ENCODE measurements around the gene CYP1A2.
A peak's percentile ranks its signal among the peaks of the same experiment; 100 is the strongest.

CYP1A2 gene

DNA sequence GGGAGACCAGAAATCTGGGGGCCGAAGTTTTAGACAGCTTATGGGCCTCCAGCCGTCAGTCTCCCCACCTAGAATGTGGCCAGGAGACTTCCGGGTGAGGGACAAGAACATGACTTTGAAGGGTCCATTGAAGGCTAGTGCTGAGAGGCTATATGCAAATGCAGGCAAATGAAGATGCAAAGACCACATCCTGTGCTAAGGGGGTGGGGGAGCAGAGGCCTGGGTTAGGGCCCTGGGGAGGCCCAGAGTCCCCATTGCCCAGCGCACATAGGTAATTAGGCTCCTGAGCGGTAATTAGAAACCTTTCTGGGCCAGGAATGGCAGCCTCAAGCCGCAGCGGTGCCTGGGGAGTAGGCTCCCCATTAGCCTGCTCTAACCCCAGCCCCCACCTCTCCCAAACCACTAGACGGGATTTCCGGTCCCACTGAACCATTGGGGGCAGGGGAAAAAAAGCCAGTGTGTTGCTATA, 40.1 kb downstream of the CYP1A2 start:
- no peak for DNase-seq (ENCODE audit: low read depth in 1 of 2, low spot score in 1 of 2)

DNA sequence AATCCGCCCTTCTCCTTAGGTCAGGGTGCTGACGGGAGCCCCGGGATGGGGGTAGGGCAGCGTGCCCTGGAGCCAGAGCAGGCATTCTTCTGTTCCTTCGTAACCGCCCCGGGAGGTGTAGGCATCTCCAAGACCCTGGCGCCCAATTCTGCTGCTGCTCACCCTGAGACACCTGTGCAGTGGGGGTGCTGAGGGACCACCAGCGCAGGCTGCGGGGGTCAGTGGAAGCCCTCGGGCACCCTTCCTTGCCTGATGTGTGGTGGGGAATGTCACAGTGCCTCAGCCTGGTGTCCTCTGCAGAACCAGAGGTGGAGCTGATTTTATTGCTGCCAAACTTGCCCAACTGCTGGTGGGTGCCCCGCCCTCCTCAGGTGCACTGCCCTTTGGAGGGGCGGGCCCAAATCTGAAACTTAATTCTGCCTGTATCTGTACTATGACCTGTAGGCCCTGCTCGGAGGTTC, 40.6 kb downstream of the CYP1A2 start:
- DNase-seq (ENCODE audit: low read depth in 1 of 2, low spot score in 1 of 2), result no peak

DNA sequence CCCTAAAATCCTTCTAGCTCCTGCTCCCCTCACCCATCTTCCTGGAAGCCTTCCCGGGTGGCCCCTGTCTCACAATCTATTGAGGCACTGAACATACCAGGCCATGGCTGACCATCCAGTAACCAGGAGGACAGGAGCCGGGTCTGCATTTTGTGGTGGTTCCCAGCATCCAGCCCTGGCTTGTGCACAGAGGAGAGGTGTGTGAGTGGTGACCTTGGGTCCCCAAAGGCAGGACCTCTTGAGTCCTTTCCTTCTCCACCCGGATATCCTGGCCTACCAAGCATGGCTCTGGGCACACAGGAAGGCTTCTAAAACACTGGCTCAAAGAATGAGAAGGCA, 41.1 kb downstream of the CYP1A2 start:
- DNase-seq (ENCODE audit: low read depth in 1 of 2, low spot score in 1 of 2), result no peak

DNA sequence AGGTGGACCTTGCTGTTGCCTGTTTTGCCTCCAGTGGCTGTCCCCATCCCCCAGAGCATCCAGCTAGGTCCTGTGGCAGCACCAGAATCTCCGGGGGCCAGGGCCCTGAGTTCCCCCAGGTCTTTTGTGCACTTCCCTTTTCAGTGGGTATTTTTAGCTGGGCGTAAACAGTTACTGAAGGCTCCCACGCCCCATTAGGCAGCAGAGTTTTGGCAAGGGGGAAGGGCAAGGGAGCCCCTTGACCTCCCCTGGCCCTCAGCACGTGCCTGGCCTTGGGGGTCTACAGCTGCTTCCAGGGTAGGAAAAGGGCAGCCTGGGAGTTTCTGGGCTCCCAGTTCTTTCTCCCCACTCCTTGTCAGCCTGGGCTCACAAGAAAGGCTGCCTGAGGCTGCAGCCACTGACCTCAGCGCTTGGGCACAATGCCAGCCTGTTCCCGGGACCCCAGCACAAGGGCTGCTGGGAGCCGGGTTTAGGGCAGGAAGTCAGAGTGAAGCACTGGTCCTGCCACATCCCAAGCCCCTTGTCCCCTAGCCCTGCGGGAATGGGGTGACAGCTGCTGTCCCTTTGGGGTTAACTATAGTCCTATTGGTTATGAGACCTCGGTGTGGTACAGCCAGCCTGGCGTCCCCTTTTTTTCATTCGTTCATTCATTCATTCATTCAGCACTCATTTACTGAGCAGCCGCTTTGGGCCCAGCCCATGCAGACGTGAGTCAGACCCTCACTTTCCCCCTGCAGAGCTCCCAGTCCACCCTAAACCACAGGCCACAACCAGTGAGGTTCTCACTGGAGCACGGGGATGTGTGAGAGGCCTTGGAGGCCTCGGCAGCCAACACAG, 41.7 kb downstream of the CYP1A2 start:
- no peak for DNase-seq (ENCODE audit: low read depth in 1 of 2, low spot score in 1 of 2)

DNA sequence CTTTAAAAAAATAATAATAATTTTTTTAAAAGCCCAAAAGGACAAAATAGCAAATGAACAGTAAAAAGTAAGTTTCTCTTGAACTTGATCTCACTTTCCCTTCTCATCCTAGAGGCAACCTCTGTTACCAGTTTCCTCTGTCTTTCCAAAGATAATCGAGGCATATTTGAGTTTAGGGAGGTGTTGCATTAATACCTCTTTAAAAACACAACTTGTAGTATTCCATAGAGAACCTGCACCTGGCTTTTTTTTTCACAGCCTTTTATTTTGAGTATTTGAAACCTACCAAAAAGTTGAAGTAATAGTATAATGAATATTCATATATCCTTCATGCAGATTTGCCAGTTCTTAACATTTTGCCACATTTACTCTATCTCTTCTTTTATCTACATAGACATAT, 42.4 kb downstream of the CYP1A2 start:
- DNase-seq (ENCODE audit: low read depth in 1 of 2, low spot score in 1 of 2), result no peak

DNA sequence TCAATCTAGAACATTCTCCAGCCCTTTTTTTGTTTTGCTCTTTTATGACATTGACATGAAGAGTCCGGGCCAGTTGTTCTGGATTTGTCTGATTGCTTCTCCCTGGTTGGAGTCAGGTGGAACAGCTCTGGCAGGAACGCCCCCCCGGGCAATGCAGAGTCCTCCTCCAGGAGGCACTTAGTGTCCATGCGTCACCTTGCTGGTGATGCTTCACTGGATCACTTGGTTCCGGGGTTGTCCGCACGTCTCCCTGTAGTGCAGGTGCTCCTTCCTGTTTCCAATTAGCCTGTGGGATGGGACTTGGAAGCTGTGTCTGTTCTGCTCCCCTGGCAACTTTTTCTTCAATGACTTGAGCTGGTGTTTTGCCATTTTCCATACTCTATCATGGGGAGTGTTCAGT, 43.0 kb downstream of the CYP1A2 start:
- DNase-seq (ENCODE audit: low read depth in 1 of 2, low spot score in 1 of 2), result no peak

DNA sequence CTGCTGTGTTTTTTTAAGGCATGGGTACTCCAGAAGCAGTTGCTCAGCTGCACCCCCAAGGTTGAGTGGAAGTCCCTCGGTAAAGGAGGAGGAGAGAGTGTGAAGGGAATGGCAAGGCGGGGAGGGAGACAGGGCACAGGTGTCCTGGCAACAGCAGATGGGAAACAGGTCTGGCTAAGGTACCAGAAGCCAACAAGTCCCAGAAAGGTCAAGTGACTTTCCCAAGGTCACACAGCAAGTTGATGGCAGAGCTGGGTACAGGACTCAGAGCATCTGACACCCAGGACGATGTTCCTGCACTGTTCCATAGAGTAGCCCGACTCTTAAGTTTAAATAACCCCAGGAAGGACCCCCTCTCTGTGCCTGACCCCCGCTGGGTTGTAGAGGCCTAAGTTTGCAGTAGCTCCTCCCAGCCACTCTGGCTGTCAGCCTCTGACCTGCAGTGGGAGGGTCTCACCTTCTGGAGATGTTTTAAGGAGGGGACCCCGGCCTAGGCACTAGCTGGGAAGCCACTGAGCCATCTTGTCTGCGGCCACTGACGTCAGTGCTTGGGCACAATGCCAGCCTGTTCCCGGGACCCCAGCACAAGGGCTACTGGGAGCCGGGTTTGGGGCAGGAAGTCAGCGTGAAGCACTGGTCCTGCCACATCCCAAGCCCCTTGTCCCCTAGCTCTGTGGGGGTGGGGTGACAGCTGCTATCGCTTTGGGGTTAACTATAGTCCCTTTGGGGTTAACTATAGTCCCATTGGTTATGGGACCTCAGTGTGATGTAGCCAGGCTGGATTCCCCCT, 43.8 kb downstream of the CYP1A2 start:
- DNase-seq (ENCODE audit: low read depth in 1 of 2, low spot score in 1 of 2), result no peak

DNA sequence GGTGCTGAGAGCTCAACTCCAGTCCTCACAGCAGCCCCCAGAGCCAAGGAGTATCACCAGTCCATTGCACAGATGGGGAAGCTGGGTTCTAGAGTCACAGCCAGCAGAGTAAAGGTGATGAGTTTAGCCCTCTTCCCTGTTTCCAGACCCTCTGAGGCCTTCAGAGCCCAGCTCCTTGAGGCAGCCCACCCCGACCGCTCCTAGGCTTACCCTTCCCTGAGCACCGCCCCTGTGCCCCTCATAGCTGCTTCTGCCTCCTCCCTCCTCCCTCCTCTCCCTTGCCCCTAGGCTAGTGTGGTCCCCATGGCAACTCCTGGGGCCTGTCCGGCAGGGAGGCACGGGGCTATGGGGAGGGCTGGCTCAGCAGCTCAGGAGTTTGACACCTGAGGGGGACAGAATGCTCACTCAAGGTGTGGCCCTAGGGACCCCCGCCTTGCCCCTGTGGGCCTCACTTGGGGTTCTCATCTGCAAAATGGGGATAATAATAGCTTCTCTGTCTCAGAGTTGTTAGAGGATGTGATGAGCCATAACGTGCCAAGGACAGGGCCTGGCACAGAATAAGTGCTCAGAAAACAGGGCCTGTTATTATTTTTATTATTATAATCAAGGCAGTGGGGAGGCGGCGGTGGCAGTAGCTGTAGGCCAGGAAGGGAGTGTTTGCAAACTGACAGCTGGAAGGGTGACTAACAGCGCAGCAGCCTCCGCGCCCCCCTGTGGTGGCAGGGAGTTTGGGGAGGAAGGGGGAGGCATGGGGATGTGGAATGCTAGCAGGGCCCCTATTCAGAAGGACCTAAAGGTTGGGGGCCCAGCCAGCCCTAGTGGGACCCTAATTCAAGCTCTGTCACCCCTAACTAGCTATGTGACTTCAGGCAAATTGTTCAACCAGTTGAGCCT, 44.7 kb downstream of the CYP1A2 start:
- peak; percentile 57 to 65 for DNase-seq (ENCODE audit: low read depth in 1 of 2, low spot score in 1 of 2)

DNA sequence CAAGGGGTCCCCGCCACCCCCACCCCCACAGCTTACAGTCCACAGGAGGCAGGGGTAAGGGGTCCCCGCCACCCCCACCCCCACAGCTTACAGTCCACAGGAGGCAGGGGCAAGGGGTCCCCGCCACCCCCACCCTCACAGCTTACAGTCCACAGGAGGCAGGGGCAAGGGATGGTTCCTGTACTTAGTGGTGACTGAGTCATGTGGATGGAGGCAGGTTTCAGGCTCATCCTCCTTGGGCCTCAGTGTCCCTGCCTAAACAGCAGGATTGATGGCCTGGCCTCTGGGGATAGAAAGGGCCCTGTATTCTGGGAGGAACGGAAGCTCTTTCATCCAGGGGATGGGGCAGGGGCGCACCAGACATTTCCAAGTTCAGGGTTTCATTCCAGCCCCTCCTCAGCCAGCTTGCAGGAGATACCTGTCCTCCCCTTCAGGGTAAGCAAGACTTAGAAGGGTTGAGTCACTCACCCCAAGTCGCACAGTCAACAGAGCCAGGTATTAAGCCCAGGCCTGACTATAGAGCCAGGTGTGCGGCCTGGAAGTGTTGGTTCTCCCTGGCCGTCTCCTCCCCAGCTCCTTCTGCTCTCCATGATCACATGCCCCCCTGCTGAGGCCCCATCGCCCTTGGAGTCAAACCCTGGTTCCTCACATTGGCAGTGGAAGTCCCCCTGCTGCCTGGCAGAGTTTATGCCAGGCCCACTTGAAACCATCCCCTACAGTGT, 45.8 kb downstream of the CYP1A2 start:
- no peak for DNase-seq (ENCODE audit: low read depth in 1 of 2, low spot score in 1 of 2)

DNA sequence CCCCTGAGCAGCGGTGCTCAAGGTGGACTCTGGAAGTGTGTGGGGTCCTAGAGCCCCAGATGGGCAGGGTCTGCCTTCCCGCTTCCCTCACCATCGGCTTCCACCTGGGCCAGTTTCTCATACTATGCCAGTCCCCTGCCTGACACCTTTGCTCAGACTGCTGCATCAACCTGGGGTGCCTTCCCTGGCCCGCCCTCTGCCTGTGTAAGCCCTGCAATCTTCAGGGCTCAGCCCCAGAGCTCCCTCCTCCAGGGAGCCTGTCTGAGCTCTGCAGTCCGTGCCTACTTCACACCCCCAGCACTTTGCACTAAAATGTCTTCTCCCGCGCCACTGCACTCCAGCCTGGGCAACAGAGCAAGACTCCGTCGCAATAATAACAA, 46.3 kb downstream of the CYP1A2 start:
- DNase-seq (ENCODE audit: low read depth in 1 of 2, low spot score in 1 of 2), result no peak

DNA sequence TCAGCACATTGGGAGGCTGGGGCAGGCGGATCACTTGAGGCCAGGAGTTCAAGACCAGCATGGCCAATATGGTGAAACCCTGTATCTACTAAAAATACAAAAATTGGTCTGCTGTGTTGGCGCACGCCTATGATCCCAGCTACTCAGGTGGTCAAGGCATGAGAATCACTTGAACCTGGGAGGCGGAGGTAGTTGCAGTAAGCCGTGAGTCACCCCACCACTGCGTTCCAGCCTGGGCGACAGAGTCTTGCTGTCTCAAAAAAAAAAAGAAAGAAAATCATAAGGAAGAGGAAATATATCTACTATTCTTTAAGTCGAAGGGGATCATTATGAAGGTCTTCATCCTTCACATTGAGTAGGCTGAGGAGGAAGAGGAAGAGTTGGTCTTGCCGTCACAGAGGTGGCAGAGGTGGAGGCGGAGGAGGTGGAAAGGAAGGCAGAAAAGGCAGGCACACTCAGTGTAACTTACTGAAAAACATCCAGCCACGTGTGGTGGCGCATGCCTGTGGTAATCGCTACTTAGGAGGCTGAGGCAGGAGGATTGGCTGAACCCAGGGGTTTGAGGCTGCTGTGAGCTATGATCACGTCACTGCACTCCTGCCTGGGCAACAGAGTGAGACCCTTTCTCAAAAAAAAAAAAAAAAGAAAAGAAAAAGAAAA, 47.5 kb downstream of the CYP1A2 start:
- no peak for DNase-seq (ENCODE audit: low read depth in 1 of 2, low spot score in 1 of 2)

DNA sequence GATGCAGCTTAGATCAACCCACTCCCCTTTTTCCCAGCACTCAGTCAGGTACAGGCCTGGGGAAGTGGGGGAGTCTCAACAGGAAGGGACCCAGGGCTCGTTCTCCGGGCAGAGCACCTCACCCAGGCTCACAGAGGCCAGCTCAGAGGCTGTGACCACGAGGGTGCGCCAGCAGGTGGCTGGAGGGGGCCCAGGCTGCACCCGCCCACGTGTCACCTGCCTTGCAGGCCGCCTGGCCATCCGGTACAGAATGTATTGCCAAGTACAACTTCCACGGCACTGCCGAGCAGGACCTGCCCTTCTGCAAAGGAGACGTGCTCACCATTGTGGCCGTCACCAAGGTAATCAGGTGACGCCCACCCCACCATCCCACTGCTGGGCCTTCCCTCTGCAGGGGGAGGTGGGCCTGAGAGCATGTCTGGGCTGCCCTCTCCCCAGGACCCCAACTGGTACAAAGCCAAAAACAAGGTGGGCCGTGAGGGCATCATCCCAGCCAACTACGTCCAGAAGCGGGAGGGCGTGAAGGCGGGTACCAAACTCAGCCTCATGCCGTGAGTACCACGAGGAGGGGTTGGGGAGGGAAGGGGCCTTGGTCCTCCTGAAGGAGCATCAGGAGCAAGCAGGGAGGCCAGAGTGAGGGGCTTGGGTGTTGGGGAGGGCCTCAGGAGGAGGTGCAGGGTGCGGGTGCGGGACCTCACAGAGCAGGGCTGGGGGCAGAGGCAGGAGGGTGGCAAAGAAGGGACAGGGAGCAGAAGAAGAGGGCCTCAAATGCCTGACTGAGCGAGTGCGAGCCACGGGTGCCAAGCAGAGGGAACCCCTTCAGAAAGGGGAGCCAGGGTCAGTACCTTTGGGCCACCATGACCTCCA, 50.0 kb downstream of the CYP1A2 start:
- DNase-seq (ENCODE audit: low read depth in 1 of 2, low spot score in 1 of 2), result no peak

DNA sequence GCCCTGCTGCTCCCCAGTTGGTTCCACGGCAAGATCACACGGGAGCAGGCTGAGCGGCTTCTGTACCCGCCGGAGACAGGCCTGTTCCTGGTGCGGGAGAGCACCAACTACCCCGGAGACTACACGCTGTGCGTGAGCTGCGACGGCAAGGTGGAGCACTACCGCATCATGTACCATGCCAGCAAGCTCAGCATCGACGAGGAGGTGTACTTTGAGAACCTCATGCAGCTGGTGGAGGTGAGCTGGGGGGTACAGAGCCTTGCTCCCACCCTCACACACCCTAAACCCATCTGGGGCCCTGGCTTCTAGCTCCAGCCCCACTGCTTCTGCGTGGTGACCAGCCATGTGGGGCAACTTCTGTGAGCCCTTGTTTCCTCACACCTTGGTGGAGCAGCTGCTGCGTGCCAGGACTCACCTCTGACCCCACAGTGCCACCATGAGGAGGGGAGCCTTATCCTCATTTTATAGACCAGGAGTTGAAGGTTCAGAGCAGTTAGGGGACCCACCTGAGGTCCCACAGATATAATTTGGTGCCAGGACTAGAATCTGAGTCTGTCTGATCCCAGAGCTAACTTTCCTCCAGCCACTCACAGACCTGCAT, 50.7 kb downstream of the CYP1A2 start:
- no peak for DNase-seq (ENCODE audit: low read depth in 1 of 2, low spot score in 1 of 2)

DNA sequence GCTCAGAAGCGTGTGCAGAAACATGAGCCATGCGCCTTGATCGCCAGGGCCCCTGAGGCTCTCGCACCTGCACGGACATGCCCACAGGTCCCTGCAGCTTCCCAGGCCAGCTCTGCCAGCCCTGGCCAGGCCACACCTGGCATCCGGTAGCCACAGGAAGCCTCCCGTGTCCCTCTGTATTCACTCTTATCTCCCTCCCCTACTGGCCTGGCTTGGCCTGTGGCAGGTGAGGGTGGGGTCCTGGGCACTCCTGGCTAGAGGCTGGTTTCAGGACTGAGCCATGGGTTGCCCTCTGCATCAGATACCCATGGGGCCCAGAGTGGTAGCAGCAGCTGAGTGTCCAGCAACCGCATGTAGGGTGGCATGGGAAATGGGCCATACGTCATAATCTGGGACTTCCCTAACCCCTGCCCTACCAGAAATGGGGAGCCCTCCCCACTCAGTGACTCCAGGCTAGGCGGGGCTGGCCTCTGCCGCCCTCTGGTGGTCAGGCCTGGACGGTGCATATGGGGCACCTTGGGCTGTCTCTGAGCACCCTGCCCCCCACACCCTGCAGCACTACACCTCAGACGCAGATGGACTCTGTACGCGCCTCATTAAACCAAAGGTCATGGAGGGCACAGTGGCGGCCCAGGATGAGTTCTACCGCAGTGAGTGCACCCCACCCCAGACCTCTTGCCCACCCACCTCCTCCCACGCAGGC, 51.4 kb downstream of the CYP1A2 start:
- DNase-seq (ENCODE audit: low read depth in 1 of 2, low spot score in 1 of 2), result peak; percentile 73 to 79

DNA sequence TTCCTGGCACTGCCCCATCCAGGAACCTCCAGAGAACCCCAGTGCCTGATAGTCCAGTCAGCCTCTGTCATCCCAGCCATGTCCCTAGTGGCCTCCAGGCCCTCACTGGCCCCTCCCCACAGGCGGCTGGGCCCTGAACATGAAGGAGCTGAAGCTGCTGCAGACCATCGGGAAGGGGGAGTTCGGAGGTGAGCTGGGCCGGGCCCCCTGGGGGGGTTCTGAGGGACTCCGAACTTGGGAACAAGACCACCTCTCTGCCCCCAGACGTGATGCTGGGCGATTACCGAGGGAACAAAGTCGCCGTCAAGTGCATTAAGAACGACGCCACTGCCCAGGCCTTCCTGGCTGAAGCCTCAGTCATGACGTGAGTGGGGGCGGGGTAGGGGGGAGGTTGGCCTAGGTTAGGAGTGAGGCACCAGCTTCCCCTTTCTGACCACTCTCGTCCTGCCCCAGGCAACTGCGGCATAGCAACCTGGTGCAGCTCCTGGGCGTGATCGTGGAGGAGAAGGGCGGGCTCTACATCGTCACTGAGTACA, 52.0 kb downstream of the CYP1A2 start:
- DNase-seq (ENCODE audit: low read depth in 1 of 2, low spot score in 1 of 2), result no peak

DNA sequence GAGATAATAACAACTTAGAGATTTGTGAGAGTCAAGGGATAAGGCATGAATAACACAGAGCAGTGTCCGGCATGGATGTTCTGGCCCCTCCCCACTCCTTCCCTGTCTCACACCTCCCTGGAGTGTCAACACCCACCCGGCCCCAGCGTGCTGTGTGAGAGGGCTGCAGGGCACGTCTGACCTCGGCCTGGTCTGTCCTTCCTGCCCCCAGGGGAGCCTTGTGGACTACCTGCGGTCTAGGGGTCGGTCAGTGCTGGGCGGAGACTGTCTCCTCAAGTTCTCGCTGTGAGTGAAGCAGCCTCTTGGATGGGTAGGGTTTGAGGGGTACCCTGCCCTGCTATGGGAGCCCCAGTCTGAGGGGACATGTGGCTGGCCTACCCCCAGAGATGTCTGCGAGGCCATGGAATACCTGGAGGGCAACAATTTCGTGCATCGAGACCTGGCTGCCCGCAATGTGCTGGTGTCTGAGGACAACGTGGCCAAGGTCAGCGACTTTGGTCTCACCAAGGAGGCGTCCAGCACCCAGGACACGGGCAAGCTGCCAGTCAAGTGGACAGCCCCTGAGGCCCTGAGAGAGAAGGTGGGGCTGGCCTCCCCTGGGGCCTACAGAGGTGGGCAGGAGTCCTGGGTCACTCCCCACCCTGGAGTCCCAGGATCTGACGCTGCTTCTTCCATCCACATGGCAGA, 52.8 kb downstream of the CYP1A2 start:
- DNase-seq (ENCODE audit: low read depth in 1 of 2, low spot score in 1 of 2), result no peak

DNA sequence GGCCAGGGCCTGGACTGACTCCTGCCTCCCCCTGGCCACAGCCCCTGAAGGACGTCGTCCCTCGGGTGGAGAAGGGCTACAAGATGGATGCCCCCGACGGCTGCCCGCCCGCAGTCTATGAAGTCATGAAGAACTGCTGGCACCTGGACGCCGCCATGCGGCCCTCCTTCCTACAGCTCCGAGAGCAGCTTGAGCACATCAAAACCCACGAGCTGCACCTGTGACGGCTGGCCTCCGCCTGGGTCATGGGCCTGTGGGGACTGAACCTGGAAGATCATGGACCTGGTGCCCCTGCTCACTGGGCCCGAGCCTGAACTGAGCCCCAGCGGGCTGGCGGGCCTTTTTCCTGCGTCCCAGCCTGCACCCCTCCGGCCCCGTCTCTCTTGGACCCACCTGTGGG, 53.6 kb downstream of the CYP1A2 start:
- DNase-seq (ENCODE audit: low read depth in 1 of 2, low spot score in 1 of 2), result no peak

Measured in activated T-helper 1 cell treated with anti-CD3 and anti-CD28 coated beads, Interleukin-2, amount 50 U/mL, for 16 hours (primary cell).